ENCODE measurements around the gene TXNDC15.
"Not testable (repeated sequence)": the region's sequence is repeated elsewhere in the genome, so short reads cannot be mapped to it uniquely, and the experiment has no call there.

Gene TXNDC15

DNA sequence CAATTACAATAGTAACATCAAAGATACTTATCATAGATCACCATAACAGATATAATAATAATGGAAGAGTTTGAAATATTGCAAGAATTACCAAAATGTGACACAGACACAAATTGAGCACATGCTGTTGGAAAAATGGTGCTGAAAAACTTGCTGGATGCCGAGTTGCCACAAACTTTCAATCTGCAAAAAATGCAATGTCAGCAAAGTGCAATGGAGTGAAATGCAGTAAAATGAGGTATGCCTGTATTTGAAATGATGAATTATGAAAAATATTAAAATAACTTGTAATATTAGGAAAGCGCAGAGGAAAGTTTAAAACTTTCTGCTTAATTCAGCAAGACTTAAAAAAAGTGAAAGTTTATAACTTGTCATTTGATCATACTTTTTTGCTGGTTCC, 18.8 kb downstream of the TXNDC15 start:
- DNase-seq: no peak
- H3K27me3 Mint-ChIP-seq: no peaks in the 10 kb centered on the region
- H3K9me3 Mint-ChIP-seq: no peaks in the 10 kb centered on the region
- H3K36me3 Mint-ChIP-seq (ENCODE audit: low read depth): peaks cover 71% of the 10 kb centered on the region
- H3K27ac Mint-ChIP-seq: no peak overlapping the region
- no peak overlapping the region for H3K4me3 Mint-ChIP-seq
- H3K4me1 Mint-ChIP-seq (ENCODE audit: low read depth): peaks cover 17% of the 10 kb centered on the region

DNA sequence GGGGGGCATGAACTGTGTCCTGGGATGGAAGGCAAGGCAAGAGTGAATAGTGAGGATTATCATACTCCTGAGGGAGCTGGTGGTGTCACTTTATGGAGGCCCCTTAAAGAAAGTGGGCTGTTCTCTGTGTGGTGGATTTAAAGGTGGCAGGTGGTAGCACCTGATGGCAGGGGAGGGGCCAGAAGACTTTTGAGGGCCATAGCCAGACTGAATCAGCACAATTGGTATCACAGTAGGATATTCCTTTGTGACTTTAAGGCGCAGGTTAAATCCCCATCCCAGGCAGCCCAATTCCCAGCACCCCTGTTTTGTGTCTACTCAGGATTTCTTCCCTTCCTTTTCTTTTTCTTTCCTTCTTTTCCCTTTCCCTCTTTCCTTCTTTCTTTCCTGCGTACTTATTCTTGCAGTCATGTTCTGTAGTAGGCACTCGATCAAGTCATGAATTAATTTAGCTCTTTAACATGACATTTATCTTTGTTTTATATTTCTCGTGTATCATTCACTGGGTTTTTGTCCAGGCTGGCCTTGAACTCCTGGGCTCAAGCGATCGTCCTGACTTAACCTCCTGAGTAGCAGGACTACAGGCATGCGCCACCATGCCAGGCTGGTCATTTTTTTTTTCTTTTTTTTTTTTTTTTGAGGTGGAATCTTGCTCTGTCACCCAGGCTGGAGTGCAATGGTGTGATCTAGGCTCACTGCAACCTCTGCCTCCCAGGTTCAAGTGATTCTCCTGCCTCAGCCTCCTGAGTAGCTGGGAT, 19.8 kb downstream of the TXNDC15 start:
- Mint-ChIP-seq H3K36me3 (ENCODE audit: low read depth) (peaks cover 72% of the 10 kb centered on the region), H3K27me3 (no peaks in the 10 kb centered on the region), H3K27ac (peak overlapping the region; percentile 47), H3K4me3 (no peak overlapping the region), H3K4me1 (ENCODE audit: low read depth) (peaks cover 17% of the 10 kb centered on the region), H3K9me3 (no peaks in the 10 kb centered on the region)
- no peak for DNase-seq

GRCh38 chr5:134902071-134902801, 28.1 kb downstream of the TXNDC15 start:
- Mint-ChIP-seq H3K27ac (peak overlapping the region; percentile 89), H3K36me3 (ENCODE audit: low read depth) (peaks cover 36% of the 10 kb centered on the region), H3K9me3 (no peaks in the 10 kb centered on the region), H3K4me1 (ENCODE audit: low read depth) (peaks cover 25% of the 10 kb centered on the region), H3K4me3 (no peak overlapping the region), H3K27me3 (no peaks in the 10 kb centered on the region)
- DNase-seq: no peak

DNA sequence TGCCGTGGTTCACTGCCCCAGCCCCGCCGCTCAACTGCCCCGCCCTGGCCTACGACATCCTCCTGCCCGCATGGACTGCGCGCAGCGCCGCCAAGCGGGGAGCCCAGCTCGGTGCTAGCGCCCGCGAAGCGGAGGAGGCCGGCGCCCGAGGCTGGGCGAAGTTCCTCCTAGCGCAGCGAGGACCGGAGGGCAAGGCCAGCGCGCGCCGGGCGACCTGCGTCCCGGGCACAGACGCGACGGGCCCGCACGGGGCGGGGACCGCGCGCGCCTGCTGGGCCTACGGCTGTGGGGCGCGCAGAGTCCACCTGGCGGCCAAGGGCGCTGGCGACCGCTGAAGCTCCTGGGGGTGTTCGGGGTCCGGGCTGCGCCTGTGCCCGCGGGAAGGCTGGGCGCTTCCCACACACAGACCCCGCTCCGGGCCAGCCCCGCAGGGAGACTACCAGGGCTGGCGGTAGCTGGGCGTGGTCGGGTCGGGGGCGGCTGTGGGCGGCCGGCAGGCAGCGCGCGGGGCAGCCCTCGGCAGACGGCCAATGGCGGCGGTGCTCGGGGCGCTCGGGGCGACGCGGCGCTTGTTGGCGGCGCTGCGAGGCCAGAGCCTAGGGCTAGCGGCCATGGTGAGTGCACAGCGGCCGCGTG, 30.6 kb downstream of the TXNDC15 start, which contains the start of gene PCBD2:
PCBD2 (plus strand) TSS at position 522 of the 636 bp plus-strand sequence; CDS start at position 531, 9 bp downstream.
- H3K36me3 Mint-ChIP-seq (ENCODE audit: low read depth): peaks cover 21% of the 10 kb centered on the region
- peak; percentile 96 for DNase-seq
- H3K27ac Mint-ChIP-seq: peak within 1 kb of the TSS; percentile 98
- H3K4me3 Mint-ChIP-seq: peak within 1 kb of the TSS; percentile 91
- H3K4me1 Mint-ChIP-seq (ENCODE audit: low read depth): peaks cover 25% of the 10 kb centered on the region
- no peaks in the 10 kb centered on the region for H3K27me3 Mint-ChIP-seq
- no peaks in the 10 kb centered on the region for H3K9me3 Mint-ChIP-seq

GRCh38 chr5:134905246-134905996, 31.2 kb downstream of the TXNDC15 start:
- Mint-ChIP-seq H3K9me3 (no peaks in the 10 kb centered on the region), H3K27ac (peak overlapping the region; percentile 98), H3K4me1 (ENCODE audit: low read depth) (peaks cover 28% of the 10 kb centered on the region), H3K27me3 (no peaks in the 10 kb centered on the region), H3K4me3 (peak overlapping the region; percentile 91), H3K36me3 (ENCODE audit: low read depth) (peaks cover 21% of the 10 kb centered on the region)
- peak; percentile 53 for DNase-seq

DNA sequence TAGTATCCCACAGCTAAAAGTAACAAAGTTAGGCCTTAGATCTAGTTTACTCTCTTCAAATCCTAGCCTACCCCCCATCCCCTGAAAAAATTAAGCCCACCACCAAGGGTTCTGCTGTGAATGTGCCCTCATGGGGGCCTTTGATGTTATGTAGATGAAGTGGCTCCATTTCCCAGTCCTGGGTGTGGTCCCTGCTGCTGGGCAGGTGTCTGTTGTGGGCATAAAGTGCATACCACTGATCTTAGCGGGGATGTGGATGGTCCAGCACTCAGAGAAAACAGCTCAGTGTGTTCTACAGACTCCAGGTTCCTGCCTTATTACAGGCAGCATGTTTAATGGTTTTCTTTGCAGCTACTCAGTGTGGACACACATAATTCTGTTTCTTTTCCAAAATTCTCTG, 32.6 kb downstream of the TXNDC15 start:
- Mint-ChIP-seq H3K9me3 (no peaks in the 10 kb centered on the region), H3K27me3 (no peaks in the 10 kb centered on the region), H3K36me3 (ENCODE audit: low read depth) (peaks cover 22% of the 10 kb centered on the region), H3K4me1 (ENCODE audit: low read depth) (peaks cover 25% of the 10 kb centered on the region), H3K27ac (peak overlapping the region; percentile 83), H3K4me3 (peak overlapping the region; percentile 56)
- DNase-seq: no peak

GRCh38 chr5:134910752-134911151, 36.6 kb downstream of the TXNDC15 start:
- not testable (repeated sequence) for DNase-seq, H3K4me3 Mint-ChIP-seq, H3K27ac Mint-ChIP-seq, H3K27me3 Mint-ChIP-seq, H3K9me3 Mint-ChIP-seq
- Mint-ChIP-seq H3K36me3 (ENCODE audit: low read depth) (peaks cover 20% of the 10 kb centered on the region), H3K4me1 (ENCODE audit: low read depth) (peaks cover 11% of the 10 kb centered on the region)

- H3K27ac Mint-ChIP-seq: no peak overlapping the region
- no peaks in the 10 kb centered on the region for H3K9me3 Mint-ChIP-seq
- H3K4me1 Mint-ChIP-seq (ENCODE audit: low read depth): peaks cover 7% of the 10 kb centered on the region
- H3K27me3 Mint-ChIP-seq: no peaks in the 10 kb centered on the region
- DNase-seq: no peak
- no peak overlapping the region for H3K4me3 Mint-ChIP-seq
- peaks cover 25% of the 10 kb centered on the region for H3K36me3 Mint-ChIP-seq (ENCODE audit: low read depth)
Measured at GRCh38 chr5:134911285-134912206, 37.4 kb downstream of the TXNDC15 start.

DNA sequence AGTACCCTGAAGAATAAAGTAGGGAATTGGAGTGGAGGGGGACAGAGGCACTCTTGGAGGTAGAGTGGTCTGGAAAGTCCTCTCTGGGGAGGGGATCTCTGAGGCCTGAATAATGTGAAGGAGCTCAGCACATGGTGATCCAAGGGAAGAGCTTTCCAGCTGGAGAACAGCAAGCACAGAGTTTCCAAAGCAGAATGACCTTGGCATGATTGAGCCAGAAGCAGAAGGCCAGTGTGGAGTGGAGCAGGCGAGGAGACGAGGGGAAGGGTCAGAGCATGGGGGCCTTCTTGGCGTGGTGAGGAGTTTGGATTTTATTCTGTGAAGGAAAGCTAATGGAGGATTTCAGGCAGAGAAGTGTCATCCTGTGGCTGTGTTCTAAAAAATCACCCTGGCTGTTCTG, 39.1 kb downstream of the TXNDC15 start:
- no peak overlapping the region for H3K27ac Mint-ChIP-seq
- peaks cover 35% of the 10 kb centered on the region for H3K36me3 Mint-ChIP-seq (ENCODE audit: low read depth)
- no peaks in the 10 kb centered on the region for H3K9me3 Mint-ChIP-seq
- H3K4me3 Mint-ChIP-seq: no peak overlapping the region
- H3K27me3 Mint-ChIP-seq: no peaks in the 10 kb centered on the region
- peaks cover 9% of the 10 kb centered on the region for H3K4me1 Mint-ChIP-seq (ENCODE audit: low read depth)
- DNase-seq: no peak

DNA sequence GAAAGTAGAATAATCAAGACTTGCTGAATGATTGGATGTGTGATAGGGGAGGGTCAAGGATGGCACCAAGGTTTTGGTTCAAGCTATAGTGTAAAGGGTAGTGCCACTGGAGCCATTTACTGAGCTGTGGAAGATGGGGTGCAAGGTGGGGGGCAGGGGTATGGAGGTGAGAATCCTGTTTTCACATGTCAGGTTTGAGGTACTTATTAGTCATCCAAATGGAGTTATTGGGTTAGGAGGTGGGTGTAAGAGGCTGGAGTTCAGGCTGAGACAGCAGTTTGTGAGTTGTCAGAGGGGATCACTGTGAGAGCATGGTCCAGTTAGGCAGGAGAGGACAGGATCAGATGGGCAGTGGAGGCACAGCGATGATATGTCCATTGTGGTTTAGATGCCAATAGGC, 39.6 kb downstream of the TXNDC15 start:
- no peak for DNase-seq
- Mint-ChIP-seq H3K4me1 (ENCODE audit: low read depth) (peaks cover 13% of the 10 kb centered on the region), H3K36me3 (ENCODE audit: low read depth) (peaks cover 37% of the 10 kb centered on the region), H3K27me3 (no peaks in the 10 kb centered on the region), H3K27ac (no peak overlapping the region), H3K4me3 (no peak overlapping the region), H3K9me3 (no peaks in the 10 kb centered on the region)

DNA sequence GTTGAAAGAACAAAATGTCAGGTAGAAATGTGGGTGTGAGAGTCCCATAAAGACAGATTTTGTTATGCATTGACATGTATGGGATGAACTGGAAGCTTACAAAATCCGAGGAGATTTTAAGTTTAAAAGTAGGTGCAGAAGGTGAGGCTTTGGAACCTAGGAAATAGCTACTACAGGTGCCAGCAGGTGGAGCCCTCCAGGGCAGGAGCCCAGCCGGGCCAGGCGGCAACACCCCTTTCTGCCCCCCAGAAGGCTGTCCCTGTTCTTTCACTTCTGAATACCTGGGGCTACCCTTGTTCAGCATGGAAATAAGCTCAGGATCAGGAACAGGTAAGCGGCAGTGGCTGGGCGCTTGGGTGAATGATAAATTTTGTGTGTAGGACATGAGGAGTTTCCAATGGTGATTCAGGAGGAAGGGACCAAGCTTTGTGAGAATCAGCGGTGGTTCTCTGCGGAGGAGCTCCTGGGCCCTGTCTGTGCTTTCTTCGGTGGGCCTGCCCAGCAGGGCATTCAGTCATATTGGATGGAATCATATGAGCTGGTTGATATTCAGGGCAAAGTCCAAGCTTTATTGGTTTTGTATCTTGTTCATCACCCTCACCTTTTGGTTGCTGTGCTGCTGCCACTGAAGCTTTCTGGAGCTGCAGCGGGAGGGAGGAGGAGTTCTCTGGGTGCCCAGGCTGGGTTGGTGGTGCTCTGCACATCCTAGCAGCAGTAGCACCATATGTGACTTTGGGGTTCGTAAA, 43.1 kb downstream of the TXNDC15 start:
- H3K36me3 Mint-ChIP-seq (ENCODE audit: low read depth): peaks cover 48% of the 10 kb centered on the region
- H3K9me3 Mint-ChIP-seq: no peaks in the 10 kb centered on the region
- no peak for DNase-seq
- no peak overlapping the region for H3K4me3 Mint-ChIP-seq
- H3K27ac Mint-ChIP-seq: no peak overlapping the region
- no peaks in the 10 kb centered on the region for H3K27me3 Mint-ChIP-seq
- peaks cover 32% of the 10 kb centered on the region for H3K4me1 Mint-ChIP-seq (ENCODE audit: low read depth)

DNA sequence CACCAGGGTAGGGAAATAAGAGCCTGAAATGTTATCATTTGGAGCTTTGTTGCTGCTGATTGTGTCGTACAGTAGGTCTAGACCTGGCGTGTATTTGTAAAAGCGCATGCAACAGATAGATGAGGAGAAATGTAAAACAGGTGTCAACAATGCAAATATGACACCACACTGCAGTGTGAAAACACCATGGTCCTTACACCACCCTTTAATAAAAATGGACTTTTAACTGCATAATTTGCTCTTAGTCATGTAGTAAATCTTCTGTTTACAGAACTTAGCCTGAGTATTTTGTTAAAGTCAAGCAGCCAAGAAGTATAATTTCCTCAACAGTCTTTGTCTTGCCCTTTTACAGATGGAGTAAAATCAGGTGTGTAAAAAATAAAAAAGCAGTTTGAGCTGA, 44.7 kb downstream of the TXNDC15 start:
- H3K4me1 Mint-ChIP-seq (ENCODE audit: low read depth): peaks cover 32% of the 10 kb centered on the region
- H3K27me3 Mint-ChIP-seq: no peaks in the 10 kb centered on the region
- DNase-seq: no peak
- peak overlapping the region; percentile 48 for H3K27ac Mint-ChIP-seq
- H3K4me3 Mint-ChIP-seq: no peak overlapping the region
- peaks cover 50% of the 10 kb centered on the region for H3K36me3 Mint-ChIP-seq (ENCODE audit: low read depth)
- no peaks in the 10 kb centered on the region for H3K9me3 Mint-ChIP-seq

Data from activated T-cell treated with anti-CD3 and anti-CD28 coated beads, Interleukin-2, amount 50 U/mL, for 24 hours (primary cell).